Aorta (tissue), 5 donors: ENCODE measurements around the gene PDE4D. TPM values are rescaled to one million over a fixed set of nuclear protein-coding genes. Genes with fewer than 3 reads are reported as not detected.

Source experiments
- ATAC-seq: fragments of 200-7000 bp; cut with Tn5 transposase; one replicate; pipeline ENCODE4 v1.9.1; 2022; ENCODE audit warnings: moderate library complexity; ENCODE audit not compliant: low FRiP score
- DNase-seq, 2 donors: peaks; one replicate each; pipeline ENCODE4 v3.0.0-alpha.2; 2020
- H3K27ac ChIP-seq, 2 donors: one replicate each; pipeline ENCODE4 v1.5.1; 2013; ENCODE audit warnings: low read length in 2 of 2, mild to moderate bottlenecking in 2 of 2, moderate library complexity in 2 of 2, control low read depth in 1 of 2, inconsistent platforms in 1 of 2, low read depth in 1 of 2
- H3K27me3 ChIP-seq, 2 donors: one replicate each; pipeline ENCODE4 v1.6.1; 2013; ENCODE audit warnings: control low read depth in 1 of 2, low read length in 1 of 2, mild to moderate bottlenecking in 1 of 2, moderate library complexity in 1 of 2; ENCODE audit not compliant: insufficient read depth in 2 of 2, control insufficient read depth in 1 of 2
- H3K36me3 ChIP-seq, 2 donors: one replicate each; pipeline ENCODE4 v1.6.1; 2013; ENCODE audit warnings: control low read depth in 1 of 2, low read length in 1 of 2, mild to moderate bottlenecking in 1 of 2; ENCODE audit not compliant: insufficient read depth in 2 of 2, control insufficient read depth in 1 of 2
- H3K4me1 ChIP-seq, 2 donors: one replicate each; pipeline ENCODE4 v1.6.1; 2013; ENCODE audit warnings: low read length in 2 of 2, control low read depth in 1 of 2, mild to moderate bottlenecking in 1 of 2, moderate library complexity in 1 of 2; ENCODE audit not compliant: insufficient read depth in 2 of 2, control insufficient read depth in 1 of 2
- H3K4me3 ChIP-seq, 2 donors: one replicate each; pipeline ENCODE4 v1.5.1; 2013; ENCODE audit warnings: low read length in 2 of 2, control low read depth in 1 of 2, mild to moderate bottlenecking in 1 of 2
- H3K9me3 ChIP-seq: one replicate; pipeline ENCODE4 v1.6.1; 2013; ENCODE audit warnings: mild to moderate bottlenecking, low read length; ENCODE audit not compliant: control insufficient read depth
- WGBS, 2 donors: extraction: QIAGEN DNeasy Blood & Tissue Kit; methylation state at CpG; one replicate each; pipeline ENCODE4 v1.1.7; 2013; 5-methylcytosine and 5-hydroxymethylcytosine counted together
- intact Hi-C, 2 donors: fragments of 100-400 bp; cut with DNase I; formaldehyde crosslinking; loops; one replicate each; pipeline versions ENCODE4 v1.14.2 to v1.15.0; 2022
- polyA plus RNA-seq, 2 donors: library from polyadenylated mRNA; stranded (reverse); fragments of 200-250 nt; gene quantifications; one replicate each; pipeline ENCODE4 v1.2.3, GENCODE V29; 2013
- total RNA-seq, 2 donors: library from RNA; stranded (reverse); fragmentation: NEBNext Ultra II Directional; extraction: Animal tissue kit (Norgen Biotek cat#: 25700); gene quantifications; one replicate each; pipeline ENCODE4 v1.2.1, GENCODE V29; 2021
- donor health status: healthy with polysubstance abuse.
- donor health status: Bipolar disorder and iron deficiency.
- donor health status: DM: no; HTN: no; CAD: no.
- donor health status: DM: no; HTN: no; CAD: no.
- donor health status: DM: yes; HTN: yes; CAD: no.

Gene PDE4D
- total and polyA plus RNA-seq, 4 donors: 2.4 to 112 (median 33.3) TPM

DNA sequence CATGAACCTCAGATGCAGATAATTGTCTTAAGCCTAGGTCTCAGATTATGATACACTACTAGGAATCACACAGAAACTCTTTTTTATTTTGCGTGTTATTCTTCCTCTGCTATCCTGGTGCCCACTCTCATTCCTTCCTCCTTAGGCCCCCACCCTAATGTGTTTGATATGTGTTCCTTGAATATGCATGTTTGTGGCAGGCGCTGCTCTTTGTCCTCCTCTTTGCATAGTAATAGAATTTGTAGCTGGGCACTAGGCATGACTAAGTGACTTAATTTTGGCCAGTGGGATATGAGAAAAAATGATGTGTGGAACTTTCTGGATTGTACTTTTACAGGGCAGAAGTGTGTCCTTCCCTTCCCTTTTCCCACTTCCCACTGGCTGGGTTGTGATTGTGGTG lies 965.6 kb downstream of the PDE4D start:
- peaks cover 3 to 15% of the 10 kb centered on the region in 2 donors for H3K4me1 ChIP-seq
- H3K9me3 ChIP-seq: no peaks in the 10 kb centered on the region
- WGBS, 2 donors: 99% methylated on average over 2 of the region's 2 CpGs
- H3K4me3 ChIP-seq: no peak overlapping the region
- intact Hi-C loops: no loop called here
- no peaks in the 10 kb centered on the region for H3K27me3 ChIP-seq
- no peak for ATAC-seq
- H3K27ac ChIP-seq: no peak overlapping the region
- H3K36me3 ChIP-seq: no peaks in the 10 kb centered on the region
- DNase-seq: no peak

DNA sequence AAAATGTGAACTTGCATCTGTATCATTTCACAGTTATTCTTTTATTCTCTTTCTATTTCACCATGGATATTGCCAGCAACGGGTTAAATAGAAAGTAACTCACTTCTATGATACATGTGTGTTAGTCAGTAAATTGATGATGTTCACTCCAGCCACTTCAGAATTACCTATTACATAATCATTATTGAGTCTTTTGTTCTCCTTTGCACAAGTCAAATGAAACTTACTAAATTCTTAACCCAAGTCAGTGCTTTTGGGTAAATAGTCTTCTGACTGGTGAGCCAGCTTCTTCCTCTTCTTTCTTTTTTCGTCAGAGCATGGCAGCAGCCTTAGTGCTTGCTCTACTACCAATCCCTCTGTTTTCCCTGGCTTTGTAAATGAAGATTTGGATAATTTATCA lies 966.3 kb downstream of the PDE4D start:
- no peak overlapping the region for H3K4me3 ChIP-seq
- no peak for ATAC-seq
- H3K27me3 ChIP-seq: no peaks in the 10 kb centered on the region
- intact Hi-C loops: no loop called here
- peaks cover 3 to 15% of the 10 kb centered on the region in 2 donors for H3K4me1 ChIP-seq
- no peaks in the 10 kb centered on the region for H3K36me3 ChIP-seq
- 69 to 76% methylated on average over 2 of the region's 2 CpGs for WGBS, 2 donors
- DNase-seq: no peak
- no peak overlapping the region for H3K27ac ChIP-seq
- no peaks in the 10 kb centered on the region for H3K9me3 ChIP-seq

DNA sequence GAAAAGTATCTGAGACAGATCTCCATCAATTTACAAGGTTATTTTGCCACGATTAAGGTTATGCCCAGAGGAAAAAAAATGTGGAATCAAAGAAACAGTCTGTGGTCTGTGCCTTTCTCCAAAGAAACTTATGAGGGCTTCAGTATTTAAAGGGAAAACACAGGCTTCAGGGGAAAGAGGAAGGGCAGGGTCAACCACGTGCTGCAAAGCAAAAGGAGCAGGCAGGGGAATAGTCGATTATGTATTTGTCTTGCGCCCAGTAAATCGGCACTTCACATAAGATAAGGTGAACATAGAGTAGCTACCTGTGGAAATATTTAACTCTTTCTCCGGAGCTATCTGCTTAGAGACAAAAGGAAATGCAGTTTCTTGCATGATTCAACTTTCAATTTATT lies 967.0 kb downstream of the PDE4D start:
- intact Hi-C loops: no loop called here
- ATAC-seq: no peak
- DNase-seq: no peak
- Histone ChIP-seq H3K27me3 (no peaks in the 10 kb centered on the region), H3K36me3 (no peaks in the 10 kb centered on the region), H3K27ac (no peak overlapping the region), H3K4me1 (peaks cover 3 to 15% of the 10 kb centered on the region in 2 donors), H3K9me3 (no peaks in the 10 kb centered on the region), H3K4me3 (no peak overlapping the region)
- 47 to 49% methylated on average over 6 of the region's 6 CpGs for WGBS, 2 donors

DNA sequence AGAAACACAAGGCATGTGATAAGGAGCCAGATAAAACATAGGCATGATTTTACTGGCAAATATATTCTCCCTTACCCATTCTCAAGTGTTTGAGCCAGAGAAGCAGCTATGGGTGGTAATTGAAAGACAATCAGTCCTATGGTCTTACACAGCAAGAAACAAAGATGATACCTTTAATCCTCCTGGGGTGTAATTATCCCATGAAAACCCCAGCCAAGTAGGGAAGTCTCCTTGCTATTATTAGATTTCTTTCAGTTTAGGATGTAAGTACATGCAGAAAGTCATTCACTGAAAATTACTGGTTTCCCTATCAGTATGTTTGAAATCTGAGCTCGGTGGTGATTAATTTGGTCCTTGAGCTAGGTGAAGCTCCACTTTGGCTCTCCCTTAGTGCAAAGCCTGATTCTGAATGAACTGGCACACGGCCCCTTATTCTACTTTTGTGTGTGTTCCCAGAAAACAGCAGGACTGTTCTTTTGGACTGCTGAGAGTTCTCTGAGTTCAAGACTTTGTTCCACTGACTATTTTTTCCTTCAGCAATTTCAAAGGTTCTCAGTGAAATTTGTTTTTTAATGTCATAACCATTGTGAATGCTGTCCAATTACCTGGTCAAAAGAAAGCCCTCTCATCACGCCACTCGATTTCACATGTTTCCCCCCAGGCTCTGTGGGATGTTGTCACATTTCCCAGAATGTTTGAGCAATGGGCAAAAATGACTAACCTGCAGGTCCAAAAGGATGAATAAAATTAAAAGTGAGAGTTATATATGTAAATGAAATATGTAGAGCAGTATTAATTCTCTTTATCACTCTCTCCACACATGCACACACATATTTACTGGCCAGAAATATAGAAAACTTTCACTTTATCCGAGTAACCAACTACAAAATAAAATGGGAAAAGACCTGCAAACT lies 967.6 kb downstream of the PDE4D start:
- Histone ChIP-seq H3K27me3 (no peaks in the 10 kb centered on the region), H3K4me3 (no peak overlapping the region), H3K36me3 (no peaks in the 10 kb centered on the region), H3K9me3 (no peaks in the 10 kb centered on the region), H3K4me1 (peaks cover 3 to 15% of the 10 kb centered on the region in 2 donors), H3K27ac (peak overlapping the region; percentile 71 to 82)
- ATAC-seq (no peak), DNase-seq (no peak)
- 14 to 23% methylated on average over 5 of the region's 5 CpGs for WGBS, 2 donors
- intact Hi-C loops: no loop called here

DNA sequence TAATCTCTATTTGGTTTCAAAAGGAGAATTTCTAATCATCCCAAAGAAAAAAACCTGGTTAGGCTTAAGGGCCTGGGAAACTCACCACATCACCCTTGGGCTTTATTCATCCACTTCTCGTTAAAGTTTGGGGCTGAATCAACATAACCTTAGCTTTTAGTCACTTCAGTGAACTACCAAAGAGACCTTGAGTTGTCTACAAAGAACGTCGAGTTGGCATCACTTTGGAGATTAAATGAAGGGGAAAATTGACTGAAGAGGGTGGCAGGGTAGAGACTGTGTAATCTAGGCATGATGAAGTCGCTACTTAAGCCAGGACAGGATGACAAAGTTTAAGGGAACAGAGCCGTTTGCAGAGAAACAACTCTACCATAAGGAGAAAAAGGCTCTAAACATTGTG lies 969.2 kb downstream of the PDE4D start:
- Histone ChIP-seq H3K4me3 (no peak overlapping the region), H3K36me3 (no peaks in the 10 kb centered on the region), H3K27me3 (no peaks in the 10 kb centered on the region), H3K4me1 (peaks cover 3 to 15% of the 10 kb centered on the region in 2 donors), H3K9me3 (no peaks in the 10 kb centered on the region), H3K27ac (peak overlapping the region; percentile 57 to 86)
- WGBS, 2 donors: 9 to 16% methylated on average over 5 of the region's 5 CpGs
- ATAC-seq (no peak), DNase-seq (no peak)
- intact Hi-C loops: no loop called here

DNA sequence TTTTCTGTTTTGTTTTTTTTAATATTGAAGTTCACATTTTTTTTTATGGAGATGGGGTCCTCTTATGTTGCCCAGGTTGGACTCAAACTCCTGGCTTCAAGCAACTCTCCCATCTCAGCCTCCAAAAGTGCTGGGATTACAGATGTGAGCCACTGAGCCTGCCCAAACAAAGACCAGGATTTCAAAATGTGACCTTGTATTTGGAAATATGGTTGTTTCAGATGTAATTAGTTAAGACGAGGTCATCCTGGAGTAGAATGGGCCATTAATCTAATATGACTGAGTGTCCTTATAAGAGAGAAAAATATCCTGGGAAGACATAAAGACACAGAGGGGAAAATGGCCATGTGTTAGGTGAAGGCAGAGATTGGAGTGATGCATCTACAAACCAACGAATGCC lies 970.2 kb downstream of the PDE4D start:
- 34% methylated on average over 2 of the region's 2 CpGs for WGBS, 2 donors
- no peaks in the 10 kb centered on the region for H3K9me3 ChIP-seq
- intact Hi-C loops: no loop called here
- H3K36me3 ChIP-seq: no peaks in the 10 kb centered on the region
- peak overlapping the region; percentile 86 to 91 for H3K27ac ChIP-seq
- DNase-seq (no peak), ATAC-seq (peak; percentile 4)
- peaks cover 3 to 16% of the 10 kb centered on the region in 2 donors for H3K4me1 ChIP-seq
- H3K27me3 ChIP-seq: no peaks in the 10 kb centered on the region
- no peak overlapping the region for H3K4me3 ChIP-seq

DNA sequence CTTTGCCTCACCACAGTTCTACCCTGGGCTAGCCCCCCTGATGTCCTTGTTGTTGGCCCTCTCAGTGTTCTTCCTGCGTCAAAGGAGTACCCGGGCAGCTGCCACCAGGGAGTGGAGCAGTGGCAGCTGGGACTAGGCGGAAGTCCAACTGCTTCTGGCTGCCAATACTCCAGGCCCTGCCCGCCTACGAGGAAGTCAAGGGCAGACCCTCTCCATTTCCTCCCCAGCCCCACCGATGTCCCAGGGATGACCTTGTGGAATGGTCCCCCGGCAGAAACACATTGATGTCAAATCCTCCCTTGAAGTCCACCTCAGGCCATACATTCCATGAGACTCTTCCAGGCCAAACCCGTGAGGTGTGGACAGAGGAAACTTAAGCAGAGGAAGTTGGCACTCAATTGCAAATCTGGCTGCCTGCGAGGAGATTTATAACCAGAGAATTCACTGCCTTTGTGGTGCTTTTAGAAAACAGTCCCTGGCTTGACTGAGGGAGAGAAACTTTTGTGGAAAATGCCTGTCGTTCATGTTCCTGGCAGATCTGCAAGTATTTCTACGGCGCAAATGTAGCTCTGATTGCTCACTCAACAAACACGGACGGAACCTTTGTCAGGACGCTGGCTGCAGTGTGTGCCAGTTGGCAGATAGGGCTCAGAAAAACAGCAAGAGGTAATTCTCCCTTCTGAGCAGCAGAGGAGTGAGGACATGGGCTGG lies 970.9 kb downstream of the PDE4D start:
- Histone ChIP-seq H3K27me3 (no peaks in the 10 kb centered on the region), H3K9me3 (no peaks in the 10 kb centered on the region), H3K4me1 (peaks cover 3 to 18% of the 10 kb centered on the region in 2 donors), H3K36me3 (no peaks in the 10 kb centered on the region), H3K27ac (peak overlapping the region; percentile 51 to 99), H3K4me3 (no peak overlapping the region)
- ATAC-seq: peak; percentile 85
- whole genome bisulfite sequencing, 2 donors: 4% methylated on average over 15 of the region's 15 CpGs
- peak; percentile 86 to 92 for DNase-seq
- intact Hi-C loops: no loop called here

DNA sequence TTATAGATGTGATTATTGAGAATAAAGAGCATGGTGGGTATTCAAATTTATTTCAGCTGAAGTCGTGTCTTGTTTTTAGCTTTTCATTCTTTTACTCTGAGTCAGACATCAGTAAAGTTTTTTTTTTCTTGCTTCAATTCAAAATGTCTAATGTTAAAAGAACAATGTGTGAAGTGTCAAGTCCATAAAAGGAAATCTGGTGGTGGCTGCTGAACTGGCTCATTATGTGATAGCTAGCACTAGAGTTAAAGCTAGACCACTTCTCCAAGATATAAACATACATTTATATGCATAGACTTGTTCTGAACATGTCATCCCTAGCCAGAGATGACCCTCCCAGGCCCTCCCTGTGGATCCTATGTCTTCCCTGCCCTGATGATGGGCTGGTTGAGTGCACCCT lies 972.4 kb downstream of the PDE4D start:
- intact Hi-C loops: no loop called here
- DNase-seq: no peak
- no peaks in the 10 kb centered on the region for H3K36me3 ChIP-seq
- no peaks in the 10 kb centered on the region for H3K27me3 ChIP-seq
- peaks cover 3 to 16% of the 10 kb centered on the region in 2 donors for H3K4me1 ChIP-seq
- no peaks in the 10 kb centered on the region for H3K9me3 ChIP-seq
- peak overlapping the region; percentile 51 to 96 for H3K27ac ChIP-seq
- no peak overlapping the region for H3K4me3 ChIP-seq
- ATAC-seq: no peak
- WGBS, 2 donors: 4 to 6% methylated on average over 1 of the region's 1 CpG
